ENCODE results near the gene SLBP.

SLBP gene

GRCh38 chr4:1653776-1654175 is 58.3 kb downstream of the SLBP start:
- no peak for DNase-seq (ENCODE audit: low read depth)

- no peak for DNase-seq (ENCODE audit: low read depth)
Measured at GRCh38 chr4:1652088-1652487, 60.0 kb downstream of the SLBP start.

- no peak for DNase-seq (ENCODE audit: low read depth)
Measured at GRCh38 chr4:1651609-1652008, 60.5 kb downstream of the SLBP start.

GRCh38 chr4:1648962-1649361 is 63.2 kb downstream of the SLBP start:
- DNase-seq (ENCODE audit: low read depth), result no peak

- DNase-seq (ENCODE audit: low read depth), result no peak
Measured at GRCh38 chr4:1647432-1647831, 64.7 kb downstream of the SLBP start.

- DNase-seq (ENCODE audit: low read depth), result no peak
Measured at GRCh38 chr4:1646690-1647089, 65.4 kb downstream of the SLBP start.

- peak; percentile 23 for DNase-seq (ENCODE audit: low read depth)
Measured at GRCh38 chr4:1644891-1645657, 67.0 kb downstream of the SLBP start.

GRCh38 chr4:1643971-1644735 is 68.0 kb downstream of the SLBP start:
- DNase-seq (ENCODE audit: low read depth), result no peak

All from EH (cell line).